ENCODE results near the gene NUTM1.
A peak's percentile ranks its signal among the peaks of the same experiment; 100 is the strongest.
"Not testable (repeated sequence)": the region's sequence is repeated elsewhere in the genome, so short reads cannot be mapped to it uniquely, and the experiment has no call there.

NUTM1 gene

DNA sequence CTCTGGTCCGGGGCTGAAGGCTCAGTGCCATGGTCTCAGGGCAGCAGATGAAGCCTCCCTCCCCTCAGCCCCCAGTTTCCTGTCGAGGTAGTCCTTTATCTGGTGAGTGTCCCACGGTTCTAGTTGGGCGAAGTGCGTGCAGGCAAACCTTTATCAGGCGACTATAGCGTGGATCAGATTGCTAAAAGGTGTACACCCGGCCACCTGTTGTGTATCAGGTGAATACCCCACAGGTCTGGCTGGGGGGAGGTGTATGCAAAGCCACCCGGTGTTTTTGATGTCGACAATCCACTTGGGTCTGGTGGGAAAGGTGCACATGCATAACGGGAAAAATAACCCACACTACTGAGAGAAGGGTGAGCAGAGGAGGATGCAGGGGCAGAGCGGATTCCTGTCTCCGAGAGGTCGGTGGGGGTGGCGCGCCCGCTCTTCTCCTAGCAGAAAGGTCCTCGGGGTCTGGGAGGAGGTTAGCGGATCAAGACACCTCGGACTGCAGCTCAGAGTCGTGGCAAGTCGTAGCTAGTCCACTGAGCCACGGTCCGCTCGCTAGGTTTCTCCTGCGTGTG is 6.0 kb upstream of the NUTM1 start:
- no peak for DNase-seq

DNA sequence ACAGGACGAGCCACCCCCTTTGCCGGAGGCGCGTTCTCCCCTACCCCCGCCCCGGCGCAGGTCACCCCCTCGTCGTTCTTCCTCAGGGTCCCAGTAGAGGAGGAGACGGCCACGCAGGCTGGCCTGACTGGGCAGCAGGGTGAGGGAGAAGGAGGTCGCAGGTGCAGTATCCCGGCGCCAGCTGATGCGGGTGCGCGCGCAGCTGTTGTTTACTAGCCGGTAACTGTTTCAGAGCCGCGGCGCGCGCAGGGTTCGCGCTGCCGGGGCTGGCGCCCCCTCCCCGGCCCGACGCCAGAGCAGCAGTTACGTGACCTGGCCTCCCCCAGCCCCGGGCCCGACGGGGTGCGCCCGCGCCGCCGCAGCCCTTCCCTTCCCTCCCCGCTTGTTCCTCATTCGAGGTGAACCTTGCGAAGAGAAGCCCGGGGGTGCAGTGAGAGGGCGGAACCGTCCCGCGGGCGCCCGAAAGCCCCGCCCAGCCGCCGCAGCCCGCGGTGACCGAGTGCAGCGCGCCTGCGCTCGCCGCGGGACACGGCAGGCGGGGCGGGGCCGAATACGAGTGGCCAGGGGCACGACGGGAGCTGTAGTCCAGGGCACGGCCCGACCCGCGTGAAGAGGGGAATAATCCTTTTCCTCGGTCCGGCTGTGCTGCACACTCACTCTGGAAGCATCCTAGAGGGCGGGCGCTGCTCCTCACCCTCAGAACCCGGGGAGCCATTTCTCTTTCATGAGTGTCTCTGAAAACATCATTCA is 5.4 kb upstream of the NUTM1 start, which contains the start of gene SLC12A6:
Gene SLC12A6 (minus strand): TSS at position 225 of the 750 bp plus-strand sequence. CDS start 1,101 bp downstream, outside the sequence.
- peak; percentile 92 for DNase-seq

DNA sequence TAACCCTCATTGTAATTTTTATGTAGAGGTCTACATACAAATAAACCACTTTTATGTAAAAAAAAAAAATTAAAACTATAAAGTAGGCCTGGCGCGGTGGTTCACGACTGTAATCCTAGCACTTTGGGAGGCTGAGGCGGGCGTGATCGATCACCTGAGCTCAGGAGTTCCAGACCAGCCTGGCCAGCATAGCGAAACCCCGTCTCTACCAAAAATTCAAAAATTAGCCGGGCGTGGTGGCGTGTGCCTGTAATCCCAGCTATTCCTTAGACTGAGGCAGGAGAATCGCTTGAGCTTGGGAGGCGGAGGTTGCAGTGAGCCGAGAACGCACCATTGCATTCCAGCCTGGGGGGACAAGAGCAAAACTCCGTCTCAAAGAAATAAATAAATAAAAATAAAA is 4.8 kb upstream of the NUTM1 start:
- DNase-seq: no peak

DNA sequence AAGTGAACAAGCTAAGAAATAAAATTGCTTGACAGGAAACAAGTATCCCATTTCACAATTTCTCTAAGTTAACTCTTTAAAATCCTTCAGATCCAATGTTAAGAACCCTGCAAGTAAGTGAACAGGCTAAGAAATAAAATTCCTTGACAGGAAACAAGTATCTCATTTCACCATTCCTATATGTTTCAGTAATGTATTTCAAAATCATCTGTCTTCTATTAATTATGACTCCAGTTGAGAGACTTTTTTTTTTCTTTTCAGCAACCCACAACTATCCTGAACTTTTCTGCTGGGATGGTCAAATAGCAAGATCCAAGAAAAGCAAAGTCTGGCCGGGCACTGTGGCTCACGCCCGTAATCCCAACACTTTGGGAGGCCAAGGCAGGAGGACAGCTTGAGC is 3.2 kb upstream of the NUTM1 start:
- DNase-seq: no peak

DNA sequence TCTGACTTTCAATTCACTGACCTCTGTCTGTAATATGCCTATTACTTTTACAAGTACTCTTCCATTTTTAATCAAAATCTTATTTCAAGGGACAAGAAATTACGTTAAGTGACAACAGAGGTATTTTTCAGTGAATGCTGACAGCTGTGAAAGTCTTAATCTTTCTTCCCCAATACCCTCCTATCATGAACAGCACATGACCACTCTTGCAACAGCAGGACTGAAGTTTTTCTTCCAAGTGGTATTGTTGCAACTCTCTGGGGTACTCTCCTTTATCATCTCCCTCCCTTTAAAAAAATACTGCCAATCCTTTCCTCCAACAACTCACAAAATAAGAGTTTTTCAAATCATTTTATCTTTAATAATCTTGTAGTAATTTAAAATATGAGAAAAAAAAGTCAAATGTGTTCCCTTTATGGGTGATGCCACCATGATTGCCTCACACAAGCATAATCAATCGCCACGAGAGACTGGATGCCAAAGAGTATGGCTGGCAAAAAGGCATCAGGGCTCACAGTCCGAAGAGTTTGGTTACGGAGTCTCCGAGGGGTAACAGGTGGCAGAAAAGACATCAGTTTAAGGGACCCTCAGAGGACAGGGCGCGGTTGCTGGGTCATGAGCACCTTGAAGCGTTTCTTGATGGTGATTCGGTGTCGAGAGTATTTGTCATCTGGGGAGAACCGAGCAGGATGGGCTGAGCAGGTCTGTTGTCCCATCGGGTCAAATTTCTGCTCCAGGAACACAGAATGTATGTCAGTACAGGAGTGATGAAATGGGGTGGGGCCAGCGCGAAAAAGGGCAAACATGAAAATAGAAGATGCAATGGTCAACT is 1.5 kb upstream of the NUTM1 start:
- no peak for DNase-seq

DNA sequence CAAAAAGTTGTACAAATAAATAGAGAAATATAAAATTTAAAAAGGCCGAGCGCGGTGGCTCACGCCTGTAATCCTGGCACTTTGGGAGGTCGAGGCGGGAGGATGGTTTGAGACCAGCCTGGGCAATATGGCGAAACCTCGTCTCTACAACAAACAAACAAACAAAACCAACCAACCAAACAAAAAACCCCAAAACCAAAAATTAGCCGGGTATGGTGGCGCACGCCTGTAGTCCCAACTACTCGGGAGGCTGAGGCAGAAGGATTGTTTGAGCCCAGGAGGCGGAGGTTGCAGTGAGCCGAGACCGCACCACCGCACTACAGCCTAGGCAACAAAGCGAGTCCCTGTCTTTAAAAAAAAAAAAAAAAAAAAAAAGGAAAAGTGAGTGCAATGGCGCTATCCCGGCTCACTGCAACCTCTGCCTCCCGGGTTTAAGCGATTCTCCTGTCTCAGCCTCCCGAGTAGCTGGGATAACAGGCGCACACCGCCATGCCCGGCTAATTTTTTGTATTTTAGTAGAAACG is 840 bp upstream of the NUTM1 start:
- not testable (repeated sequence) for DNase-seq

DNA sequence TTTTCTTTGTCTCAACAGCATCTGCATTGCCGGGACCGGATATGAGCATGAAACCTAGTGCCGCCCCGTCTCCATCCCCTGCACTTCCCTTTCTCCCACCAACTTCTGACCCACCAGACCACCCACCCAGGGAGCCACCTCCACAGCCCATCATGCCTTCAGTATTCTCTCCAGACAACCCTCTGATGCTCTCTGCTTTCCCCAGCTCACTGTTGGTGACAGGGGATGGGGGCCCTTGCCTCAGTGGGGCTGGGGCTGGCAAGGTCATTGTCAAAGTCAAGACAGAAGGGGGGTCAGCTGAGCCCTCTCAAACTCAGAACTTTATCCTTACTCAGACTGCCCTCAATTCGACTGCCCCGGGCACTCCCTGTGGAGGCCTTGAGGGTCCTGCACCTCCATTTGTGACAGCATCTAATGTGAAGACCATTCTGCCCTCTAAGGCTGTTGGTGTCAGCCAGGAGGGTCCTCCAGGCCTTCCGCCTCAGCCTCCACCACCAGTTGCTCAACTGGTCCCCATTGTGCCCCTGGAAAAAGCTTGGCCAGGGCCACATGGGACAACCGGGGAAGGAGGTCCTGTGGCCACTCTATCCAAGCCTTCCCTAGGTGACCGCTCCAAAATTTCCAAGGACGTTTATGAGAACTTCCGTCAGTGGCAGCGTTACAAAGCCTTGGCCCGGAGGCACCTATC is 5.0 kb downstream of the NUTM1 start:
- DNase-seq: no peak

DNA sequence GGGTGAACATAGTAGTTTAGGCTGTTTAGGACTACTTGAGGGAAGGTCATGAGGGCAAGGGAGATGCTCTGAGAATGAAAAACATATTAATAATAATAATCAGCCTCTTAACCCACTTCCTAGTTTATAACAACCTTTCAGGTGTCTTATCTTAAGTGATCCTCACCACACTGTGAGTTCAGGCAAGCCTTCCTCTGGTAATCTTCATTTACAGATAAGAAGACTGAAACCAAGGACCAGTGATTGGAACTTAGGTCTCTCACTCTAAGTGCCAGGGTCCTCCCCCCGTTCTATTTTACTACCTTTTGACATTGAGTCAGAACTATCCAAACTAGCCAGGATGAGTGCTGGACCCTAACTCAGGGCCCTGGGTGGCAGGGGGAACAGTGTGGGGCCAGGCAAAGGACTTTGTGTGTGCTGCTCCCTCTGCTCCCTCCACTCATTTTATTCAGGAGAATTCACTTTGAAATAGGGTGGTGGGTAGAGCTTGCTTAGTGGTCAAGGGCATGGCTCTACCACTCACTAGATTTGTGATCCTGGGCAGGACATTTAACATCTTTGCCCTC is 5.7 kb downstream of the NUTM1 start:
- no peak for DNase-seq

DNA sequence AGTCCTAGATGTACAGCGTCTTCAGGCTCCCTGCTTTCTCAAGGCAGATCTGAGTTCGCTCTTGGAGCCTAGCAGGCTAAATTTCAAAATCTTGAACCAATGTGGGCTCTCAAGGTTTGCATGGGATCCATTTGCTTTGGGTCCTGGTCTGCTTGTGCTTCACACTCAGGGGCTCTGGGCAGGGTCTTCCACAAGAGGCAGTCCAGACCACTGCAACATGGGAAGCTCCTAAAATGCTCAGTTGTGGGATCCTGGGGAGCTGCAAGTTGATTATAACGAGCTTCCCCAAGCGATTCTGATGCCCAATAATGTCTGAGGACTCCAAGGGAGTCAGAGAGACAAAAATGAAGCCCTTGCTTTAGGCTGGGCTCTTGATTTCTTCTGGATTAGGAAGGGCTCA is 6.7 kb downstream of the NUTM1 start:
- no peak for DNase-seq

DNA sequence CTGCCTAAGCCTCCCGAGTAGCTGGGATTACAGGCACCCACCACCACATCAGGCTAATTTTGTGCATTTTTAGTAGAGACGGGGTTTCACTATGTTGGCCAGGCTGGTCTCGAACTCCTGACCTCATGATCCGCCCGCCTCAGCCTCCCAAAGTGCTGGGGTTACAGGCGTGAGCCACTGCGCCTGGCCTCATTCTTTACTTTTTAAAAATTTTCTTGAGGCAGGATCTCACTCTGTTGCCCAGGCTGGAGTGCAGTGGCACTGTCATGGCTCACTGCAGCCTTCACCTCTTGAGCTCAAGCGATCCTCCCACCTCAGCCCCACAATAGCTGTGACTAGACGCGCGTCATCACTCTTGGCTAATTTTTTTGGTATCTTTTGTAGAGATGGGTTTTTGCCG is 9.9 kb downstream of the NUTM1 start:
- not testable (repeated sequence) for DNase-seq

DNA sequence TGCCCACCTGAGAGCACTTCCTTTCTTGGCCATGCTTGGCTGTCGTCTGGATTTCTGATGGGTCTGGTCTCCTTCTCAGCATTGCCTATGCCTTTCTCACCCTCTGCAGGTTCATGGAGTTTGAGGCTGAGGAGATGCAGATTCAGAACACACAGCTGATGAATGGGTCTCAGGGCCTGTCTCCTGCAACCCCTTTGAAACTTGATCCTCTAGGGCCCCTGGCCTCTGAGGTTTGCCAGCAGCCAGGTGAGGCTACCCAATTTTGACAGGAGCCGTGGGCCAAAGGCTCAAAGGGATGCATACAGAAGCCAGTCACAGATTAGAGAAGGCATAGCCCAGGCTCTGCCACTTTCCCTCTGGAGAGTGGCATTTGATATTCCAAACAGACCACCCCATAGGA is 10.5 kb downstream of the NUTM1 start:
- no peak for DNase-seq

DNA sequence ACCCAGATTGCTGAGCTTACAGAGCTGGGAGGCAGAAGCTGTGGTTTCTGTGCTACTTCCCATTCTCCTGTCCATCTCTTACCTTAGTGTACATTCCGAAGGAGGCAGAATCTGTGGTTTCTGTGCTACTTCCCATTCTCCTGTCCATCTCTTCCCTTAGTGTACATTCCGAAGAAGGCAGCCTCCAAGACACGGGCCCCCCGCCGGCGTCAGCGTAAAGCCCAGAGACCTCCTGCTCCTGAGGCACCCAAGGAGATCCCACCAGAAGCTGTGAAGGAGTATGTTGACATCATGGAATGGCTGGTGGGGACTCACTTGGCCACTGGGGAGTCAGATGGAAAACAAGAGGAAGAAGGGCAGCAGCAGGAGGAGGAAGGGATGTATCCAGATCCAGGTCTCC is 11.2 kb downstream of the NUTM1 start:
- no peak for DNase-seq

DNA sequence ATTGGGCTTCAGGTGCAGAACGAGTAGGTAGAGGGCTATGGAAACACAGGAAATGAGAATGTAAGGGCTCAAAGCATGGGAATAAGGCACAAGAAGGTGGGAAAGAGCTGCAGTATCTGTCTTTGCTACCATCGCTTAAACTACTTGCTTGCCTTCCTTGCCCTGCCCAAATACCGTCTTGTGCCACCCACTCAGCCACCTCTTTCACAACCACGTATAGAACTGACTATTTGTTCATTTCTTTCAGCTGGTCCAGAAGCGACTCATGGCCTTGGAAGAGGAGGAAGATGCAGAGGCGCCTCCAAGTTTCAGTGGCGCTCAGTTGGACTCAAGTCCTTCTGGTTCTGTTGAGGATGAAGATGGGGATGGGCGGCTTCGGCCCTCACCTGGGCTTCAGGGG is 12.1 kb downstream of the NUTM1 start:
- DNase-seq: no peak

DNA sequence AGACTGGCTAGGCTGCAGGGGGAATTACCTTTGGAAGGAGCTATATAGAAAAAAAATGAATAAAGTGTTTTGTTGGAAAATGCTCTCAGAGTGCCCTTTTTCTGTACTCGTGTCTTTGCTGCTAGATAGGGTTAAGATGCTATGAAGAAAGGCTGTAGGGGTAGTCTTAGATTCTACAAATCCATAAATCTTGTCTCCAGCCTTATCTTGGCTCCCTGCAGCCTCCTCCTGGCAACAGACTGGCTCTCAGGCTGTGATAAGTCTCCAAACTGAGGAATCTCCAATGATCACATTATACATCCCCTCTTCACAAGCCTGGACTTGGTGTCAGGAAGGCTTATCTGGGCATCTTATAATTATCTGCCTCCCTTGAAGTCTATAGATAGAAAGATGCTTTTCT is 14.5 kb downstream of the NUTM1 start:
- no peak for DNase-seq

DNA sequence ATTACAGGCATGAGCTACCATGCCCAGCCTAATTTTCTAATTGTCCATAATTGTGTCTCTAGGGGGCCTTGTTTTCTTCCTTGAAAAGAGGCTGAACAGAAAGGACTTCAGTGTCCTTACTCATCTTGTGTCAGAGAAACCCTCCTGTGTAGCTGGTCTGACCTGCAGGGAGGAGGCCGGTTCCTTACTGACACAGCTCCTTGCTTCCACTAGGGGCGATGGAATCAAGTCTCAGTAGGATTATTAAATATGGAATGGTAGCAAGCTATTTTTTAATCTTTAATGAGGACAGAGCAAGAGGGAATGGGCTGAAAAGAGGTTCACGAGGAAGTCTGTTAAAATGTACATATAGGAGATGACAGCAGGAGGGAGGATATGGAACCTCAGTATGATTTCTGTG is 15.3 kb downstream of the NUTM1 start:
- no peak for DNase-seq

DNA sequence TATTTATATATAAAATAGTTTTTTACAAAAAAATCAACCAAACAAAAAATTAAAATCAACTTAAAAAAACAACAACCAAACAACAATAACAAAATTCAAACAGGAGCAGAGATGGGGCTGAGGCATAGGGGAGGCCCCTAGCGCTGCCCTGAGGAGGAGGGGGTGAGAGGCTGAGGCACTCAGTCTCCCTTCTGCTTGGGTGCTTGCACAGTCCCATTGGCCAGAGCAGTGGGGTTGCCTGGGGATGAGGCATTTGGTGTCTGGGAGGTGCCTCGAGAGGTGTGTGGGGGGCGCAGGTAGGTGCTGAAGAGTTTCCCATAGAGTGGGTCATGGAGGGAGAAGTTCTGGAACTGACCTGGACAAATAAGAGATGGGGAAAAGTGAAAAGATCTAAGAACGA is 15.8 kb downstream of the NUTM1 start:
- no peak for DNase-seq

DNA sequence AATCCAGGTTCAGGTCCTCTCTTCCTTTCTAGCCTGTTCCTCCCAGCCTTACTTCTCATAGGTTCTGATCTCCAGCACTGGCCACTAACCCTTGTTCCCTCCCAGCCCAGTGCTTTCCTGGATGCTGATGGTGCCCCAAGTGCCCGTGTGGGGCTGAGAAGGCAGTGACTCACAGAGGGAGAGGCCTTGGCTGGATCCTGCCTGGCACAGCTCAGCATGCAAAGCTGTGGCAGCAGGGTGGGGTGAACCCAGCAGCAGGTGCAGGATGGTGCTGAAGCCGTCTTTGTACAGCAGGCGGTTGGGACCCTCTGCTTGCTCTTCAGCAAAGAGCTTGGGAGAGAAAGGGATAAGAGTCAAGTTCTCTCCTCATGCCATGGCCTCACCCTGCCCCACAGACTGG is 16.3 kb downstream of the NUTM1 start:
- DNase-seq: no peak

DNA sequence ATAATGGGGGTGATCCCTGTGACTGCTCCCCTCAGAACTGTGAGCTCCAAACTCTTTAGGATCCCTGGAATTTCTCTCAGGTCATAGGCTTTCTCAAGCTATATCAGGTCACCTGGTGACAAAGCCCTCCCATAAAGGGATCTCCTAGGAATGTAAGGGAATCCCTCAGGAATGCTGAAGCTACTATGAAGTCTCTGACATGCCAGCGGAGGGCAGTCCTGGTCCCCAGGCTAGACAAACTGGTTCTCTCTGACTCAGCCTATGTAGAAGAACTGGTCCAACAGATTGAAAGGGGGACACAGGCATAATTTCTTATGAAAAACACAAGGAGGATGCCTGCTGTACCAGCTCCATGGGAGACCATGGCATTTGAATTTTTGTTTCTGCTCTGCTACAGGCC is 17.2 kb downstream of the NUTM1 start:
- no peak for DNase-seq

DNA sequence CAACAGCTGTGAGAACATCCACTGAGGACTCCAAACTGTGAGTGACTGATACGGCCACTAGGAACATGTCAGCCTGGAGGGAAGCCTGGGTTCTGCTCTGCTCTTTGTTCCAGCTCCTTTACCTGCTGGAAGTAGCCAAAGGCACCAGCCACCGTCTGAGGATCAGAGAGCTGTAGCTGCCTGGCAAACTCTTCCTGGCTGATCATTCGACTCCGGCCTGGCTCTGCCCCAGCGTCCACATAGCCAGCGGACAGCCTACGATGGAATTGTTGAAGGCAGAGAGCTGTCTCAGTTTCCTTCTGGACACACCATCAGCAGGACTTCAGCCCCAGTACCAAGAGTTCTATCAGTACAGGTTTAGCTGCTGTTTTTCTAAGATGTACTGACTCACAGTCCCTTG is 18.2 kb downstream of the NUTM1 start:
- no peak for DNase-seq

DNA sequence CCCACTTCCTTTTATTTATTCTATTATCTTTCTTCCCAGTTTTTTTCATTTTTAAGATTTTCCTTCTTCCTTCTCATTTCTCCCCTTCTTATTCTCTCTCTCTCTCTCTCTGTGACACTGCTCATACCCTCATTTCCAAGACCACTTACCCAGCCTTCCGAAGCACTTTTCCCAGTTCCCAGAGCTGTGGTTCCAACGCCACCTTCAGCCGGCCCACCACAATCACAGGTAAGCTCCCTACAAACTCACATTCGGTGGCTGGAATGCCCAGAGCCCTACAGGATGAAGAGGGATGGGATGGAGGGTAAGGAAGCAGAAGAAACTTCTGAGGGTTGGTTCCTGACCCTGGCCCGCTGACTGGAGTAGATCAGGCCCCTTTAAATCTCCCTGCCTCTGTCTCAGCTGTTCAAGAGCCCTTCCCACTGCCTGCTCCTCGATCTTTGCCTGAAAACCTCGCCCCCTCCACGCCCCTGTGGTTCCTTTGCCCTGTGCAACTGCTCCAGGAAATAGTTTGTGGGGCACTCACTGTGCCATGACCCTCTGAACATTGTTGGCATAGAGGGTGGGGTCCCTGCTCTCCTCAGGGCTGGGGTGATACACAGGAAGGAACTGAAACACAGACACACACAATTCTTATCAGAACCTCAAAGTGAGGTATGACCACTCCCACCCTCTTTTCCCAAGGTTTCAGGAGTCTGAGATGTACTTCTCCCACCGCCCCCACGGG is 19.1 kb downstream of the NUTM1 start:
- DNase-seq: no peak

DNA sequence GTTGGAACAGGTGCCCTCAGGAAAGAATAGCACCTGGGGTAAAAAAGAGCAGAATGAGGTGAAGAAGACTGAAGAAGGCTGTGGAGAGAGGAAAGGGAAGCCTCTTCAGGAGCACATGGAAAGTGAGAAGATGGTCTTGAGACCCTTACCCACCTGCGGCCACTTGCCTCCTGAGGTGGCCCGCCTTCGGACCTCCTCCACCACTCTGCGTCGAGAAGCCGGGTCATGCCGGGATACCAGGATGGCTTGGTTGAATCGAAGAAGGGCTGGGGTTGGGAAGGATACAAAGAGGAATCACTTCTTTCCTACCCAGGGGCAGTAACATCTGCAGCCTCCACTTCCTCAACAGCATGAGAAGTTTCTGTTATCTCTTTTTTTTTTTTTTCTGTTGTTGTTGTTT is 20.9 kb downstream of the NUTM1 start:
- no peak for DNase-seq

Measured in activated naive CD4-positive, alpha-beta T cell treated with anti-CD3 and anti-CD28 coated beads, Interleukin-2, amount 50 U/mL, for 16 hours (primary cell).